ENCODE measurements around the gene IGSF3. TPM values are rescaled to one million over a fixed set of nuclear protein-coding genes. Genes with fewer than 3 reads are reported as not detected.

Gene IGSF3
- total RNA-seq, 1 experiment from 2014 or later = 32.4 TPM

DNA sequence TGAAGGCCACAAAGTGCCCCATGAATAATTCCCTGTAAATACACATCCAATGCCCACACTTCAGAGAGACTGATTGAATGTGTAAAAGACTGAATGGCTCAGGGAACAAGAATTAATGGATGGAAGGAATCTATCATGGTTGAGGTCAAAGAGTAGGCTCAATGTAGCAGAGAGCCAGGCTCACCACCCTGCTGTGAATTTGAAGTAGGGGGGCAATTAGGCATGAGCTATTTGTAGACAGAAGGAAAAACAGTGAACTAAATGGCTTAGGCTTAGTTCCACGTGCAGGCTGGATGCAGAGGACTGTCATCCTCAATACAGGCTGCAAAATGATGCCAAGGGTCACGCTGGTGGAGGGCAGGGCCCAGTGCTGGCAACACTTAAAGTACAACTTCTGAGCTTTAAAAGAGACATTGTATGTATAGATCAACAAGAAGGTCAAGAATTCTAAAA is 22.9 kb upstream of the IGSF3 start:
- ChIA-PET CTCF (interaction anchor here (3.1 kb wide), 1 partner anchor 18 kb away, joined by 15 read pairs; no protein-coding TSS in a partner anchor), POLR2A (no interaction called here)
- DNase-seq (ENCODE audit: low spot score) (no peak), ATAC-seq (no peak)
- H3K27ac Mint-ChIP-seq = no peak overlapping the region
- no peak overlapping the region for H3K4me3 Mint-ChIP-seq
- TF ChIP-seq, protein P1, sequence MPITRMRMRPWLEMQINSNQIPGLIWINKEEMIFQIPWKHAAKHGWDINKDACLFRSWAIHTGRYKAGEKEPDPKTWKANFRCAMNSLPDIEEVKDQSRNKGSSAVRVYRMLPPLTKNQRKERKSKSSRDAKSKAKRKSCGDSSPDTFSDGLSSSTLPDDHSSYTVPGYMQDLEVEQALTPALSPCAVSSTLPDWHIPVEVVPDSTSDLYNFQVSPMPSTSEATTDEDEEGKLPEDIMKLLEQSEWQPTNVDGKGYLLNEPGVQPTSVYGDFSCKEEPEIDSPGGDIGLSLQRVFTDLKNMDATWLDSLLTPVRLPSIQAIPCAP (CRISPR knock-in tag; IDR thresholded peaks at IDR 0.05) = no peak
- no peak for TF ChIP-seq SOX15 (CRISPR knock-in tag; IDR thresholded peaks at IDR 0.05)
- TF ChIP-seq CREM (CRISPR knock-in tag; IDR thresholded peaks at IDR 0.05) = no peak
- TF ChIP-seq NR2C2 (CRISPR knock-in tag; IDR thresholded peaks at IDR 0.05) = no peak
- TF ChIP-seq, protein P2, sequence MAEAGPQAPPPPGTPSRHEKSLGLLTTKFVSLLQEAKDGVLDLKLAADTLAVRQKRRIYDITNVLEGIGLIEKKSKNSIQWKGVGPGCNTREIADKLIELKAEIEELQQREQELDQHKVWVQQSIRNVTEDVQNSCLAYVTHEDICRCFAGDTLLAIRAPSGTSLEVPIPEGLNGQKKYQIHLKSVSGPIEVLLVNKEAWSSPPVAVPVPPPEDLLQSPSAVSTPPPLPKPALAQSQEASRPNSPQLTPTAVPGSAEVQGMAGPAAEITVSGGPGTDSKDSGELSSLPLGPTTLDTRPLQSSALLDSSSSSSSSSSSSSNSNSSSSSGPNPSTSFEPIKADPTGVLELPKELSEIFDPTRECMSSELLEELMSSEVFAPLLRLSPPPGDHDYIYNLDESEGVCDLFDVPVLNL (CRISPR knock-in tag; IDR thresholded peaks at IDR 0.05; ENCODE audit: borderline replicate concordance, low read depth) = no peak
- TF ChIP-seq OVOL2 (CRISPR knock-in tag; IDR thresholded peaks at IDR 0.05; ENCODE audit: borderline replicate concordance) = no peak
- TF ChIP-seq NFYB (CRISPR knock-in tag; conservative IDR thresholded peaks at IDR 0.05; ENCODE audit: low read depth) = no peak
- TF ChIP-seq, protein P3, sequence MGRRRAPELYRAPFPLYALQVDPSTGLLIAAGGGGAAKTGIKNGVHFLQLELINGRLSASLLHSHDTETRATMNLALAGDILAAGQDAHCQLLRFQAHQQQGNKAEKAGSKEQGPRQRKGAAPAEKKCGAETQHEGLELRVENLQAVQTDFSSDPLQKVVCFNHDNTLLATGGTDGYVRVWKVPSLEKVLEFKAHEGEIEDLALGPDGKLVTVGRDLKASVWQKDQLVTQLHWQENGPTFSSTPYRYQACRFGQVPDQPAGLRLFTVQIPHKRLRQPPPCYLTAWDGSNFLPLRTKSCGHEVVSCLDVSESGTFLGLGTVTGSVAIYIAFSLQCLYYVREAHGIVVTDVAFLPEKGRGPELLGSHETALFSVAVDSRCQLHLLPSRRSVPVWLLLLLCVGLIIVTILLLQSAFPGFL (CRISPR knock-in tag; IDR thresholded peaks at IDR 0.05; ENCODE audit: borderline replicate concordance) = no peak
- TF ChIP-seq ZNF671 (CRISPR knock-in tag; IDR thresholded peaks at IDR 0.05) = no peak
- TF ChIP-seq MXD4 (CRISPR knock-in tag; IDR thresholded peaks at IDR 0.05; ENCODE audit: borderline replicate concordance) = no peak
- TF ChIP-seq ZNF121 (CRISPR knock-in tag; IDR thresholded peaks at IDR 0.05) = no peak
- TF ChIP-seq HMGA2 (CRISPR knock-in tag; IDR thresholded peaks at IDR 0.05) = no peak
- TF ChIP-seq, protein P4, sequence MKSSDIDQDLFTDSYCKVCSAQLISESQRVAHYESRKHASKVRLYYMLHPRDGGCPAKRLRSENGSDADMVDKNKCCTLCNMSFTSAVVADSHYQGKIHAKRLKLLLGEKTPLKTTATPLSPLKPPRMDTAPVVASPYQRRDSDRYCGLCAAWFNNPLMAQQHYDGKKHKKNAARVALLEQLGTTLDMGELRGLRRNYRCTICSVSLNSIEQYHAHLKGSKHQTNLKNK (CRISPR knock-in tag; IDR thresholded peaks at IDR 0.05) = no peak
- no peak for TF ChIP-seq TCF7 (CRISPR knock-in tag; IDR thresholded peaks at IDR 0.05; ENCODE audit: low read depth)
- TF ChIP-seq, protein P5, sequence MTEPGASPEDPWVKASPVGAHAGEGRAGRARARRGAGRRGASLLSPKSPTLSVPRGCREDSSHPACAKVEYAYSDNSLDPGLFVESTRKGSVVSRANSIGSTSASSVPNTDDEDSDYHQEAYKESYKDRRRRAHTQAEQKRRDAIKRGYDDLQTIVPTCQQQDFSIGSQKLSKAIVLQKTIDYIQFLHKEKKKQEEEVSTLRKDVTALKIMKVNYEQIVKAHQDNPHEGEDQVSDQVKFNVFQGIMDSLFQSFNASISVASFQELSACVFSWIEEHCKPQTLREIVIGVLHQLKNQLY (CRISPR knock-in tag; IDR thresholded peaks at IDR 0.05) = no peak
- no peaks in the 10 kb centered on the region for H3K27me3 Mint-ChIP-seq (ENCODE audit: low read depth)
- H3K4me1 Mint-ChIP-seq = peaks cover 28% of the 10 kb centered on the region
- no peaks in the 10 kb centered on the region for H3K36me3 Mint-ChIP-seq
- 0 out of 2 replicates have a peak, but pooled peaks cover 3% of the 10 kb centered on the region for H3K9me3 Mint-ChIP-seq

DNA sequence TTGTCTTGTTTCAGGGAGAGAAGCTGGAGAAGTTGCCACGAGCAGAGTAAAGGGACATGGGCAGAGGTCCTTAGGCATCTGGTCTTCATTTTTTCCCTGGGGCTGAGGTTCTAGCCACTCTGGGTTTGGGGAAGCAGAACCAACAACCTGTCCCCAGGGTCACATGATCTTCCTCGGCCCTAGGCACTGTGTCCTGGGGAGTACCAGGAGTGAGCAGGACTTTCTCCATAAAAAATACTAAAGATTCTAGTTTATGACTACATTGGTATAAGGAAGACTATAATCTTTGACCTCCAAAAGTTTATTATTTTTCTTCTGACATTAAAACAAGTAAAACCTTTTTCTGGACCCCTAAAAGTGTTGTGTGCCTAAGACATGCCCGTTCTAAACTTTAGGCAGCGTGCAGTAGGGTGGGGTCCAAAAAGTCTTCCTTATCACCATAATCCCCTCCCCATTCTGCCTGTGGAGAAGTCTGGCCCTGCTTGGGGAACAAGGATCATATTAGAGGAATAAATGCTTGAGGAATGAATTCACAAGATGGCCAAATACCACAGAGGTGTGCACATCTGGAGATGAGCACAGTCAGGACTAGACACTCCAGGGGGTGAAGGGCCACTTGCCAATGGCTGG is 19.3 kb upstream of the IGSF3 start:
- no peak overlapping the region for H3K27ac Mint-ChIP-seq
- ChIA-PET POLR2A (no interaction called here), CTCF (no interaction called here)
- DNase-seq (ENCODE audit: low spot score) (no peak), ATAC-seq (no peak)
- H3K4me1 Mint-ChIP-seq = peaks cover 28% of the 10 kb centered on the region
- H3K9me3 Mint-ChIP-seq = peaks cover 4% of the 10 kb centered on the region; the same call in 1 of the 2 replicates
- no peaks in the 10 kb centered on the region for H3K27me3 Mint-ChIP-seq (ENCODE audit: low read depth)
- H3K36me3 Mint-ChIP-seq = no peaks in the 10 kb centered on the region
- no peak overlapping the region for H3K4me3 Mint-ChIP-seq
- TF ChIP-seq ZNF416 (CRISPR knock-in tag; IDR thresholded peaks at IDR 0.05) = no peak
- TF ChIP-seq, protein P6, sequence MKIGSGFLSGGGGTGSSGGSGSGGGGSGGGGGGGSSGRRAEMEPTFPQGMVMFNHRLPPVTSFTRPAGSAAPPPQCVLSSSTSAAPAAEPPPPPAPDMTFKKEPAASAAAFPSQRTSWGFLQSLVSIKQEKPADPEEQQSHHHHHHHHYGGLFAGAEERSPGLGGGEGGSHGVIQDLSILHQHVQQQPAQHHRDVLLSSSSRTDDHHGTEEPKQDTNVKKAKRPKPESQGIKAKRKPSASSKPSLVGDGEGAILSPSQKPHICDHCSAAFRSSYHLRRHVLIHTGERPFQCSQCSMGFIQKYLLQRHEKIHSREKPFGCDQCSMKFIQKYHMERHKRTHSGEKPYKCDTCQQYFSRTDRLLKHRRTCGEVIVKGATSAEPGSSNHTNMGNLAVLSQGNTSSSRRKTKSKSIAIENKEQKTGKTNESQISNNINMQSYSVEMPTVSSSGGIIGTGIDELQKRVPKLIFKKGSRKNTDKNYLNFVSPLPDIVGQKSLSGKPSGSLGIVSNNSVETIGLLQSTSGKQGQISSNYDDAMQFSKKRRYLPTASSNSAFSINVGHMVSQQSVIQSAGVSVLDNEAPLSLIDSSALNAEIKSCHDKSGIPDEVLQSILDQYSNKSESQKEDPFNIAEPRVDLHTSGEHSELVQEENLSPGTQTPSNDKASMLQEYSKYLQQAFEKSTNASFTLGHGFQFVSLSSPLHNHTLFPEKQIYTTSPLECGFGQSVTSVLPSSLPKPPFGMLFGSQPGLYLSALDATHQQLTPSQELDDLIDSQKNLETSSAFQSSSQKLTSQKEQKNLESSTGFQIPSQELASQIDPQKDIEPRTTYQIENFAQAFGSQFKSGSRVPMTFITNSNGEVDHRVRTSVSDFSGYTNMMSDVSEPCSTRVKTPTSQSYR (CRISPR knock-in tag; IDR thresholded peaks at IDR 0.05) = no peak
- TF ChIP-seq, protein P7, sequence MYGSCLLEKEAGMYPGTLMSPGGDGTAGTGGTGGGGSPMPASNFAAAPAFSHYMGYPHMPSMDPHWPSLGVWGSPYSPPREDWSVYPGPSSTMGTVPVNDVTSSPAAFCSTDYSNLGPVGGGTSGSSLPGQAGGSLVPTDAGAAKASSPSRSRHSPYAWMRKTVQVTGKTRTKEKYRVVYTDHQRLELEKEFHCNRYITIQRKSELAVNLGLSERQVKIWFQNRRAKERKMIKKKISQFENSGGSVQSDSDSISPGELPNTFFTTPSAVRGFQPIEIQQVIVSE (CRISPR knock-in tag; IDR thresholded peaks at IDR 0.05; ENCODE audit: borderline replicate concordance) = no peak
- TF ChIP-seq, protein P8, sequence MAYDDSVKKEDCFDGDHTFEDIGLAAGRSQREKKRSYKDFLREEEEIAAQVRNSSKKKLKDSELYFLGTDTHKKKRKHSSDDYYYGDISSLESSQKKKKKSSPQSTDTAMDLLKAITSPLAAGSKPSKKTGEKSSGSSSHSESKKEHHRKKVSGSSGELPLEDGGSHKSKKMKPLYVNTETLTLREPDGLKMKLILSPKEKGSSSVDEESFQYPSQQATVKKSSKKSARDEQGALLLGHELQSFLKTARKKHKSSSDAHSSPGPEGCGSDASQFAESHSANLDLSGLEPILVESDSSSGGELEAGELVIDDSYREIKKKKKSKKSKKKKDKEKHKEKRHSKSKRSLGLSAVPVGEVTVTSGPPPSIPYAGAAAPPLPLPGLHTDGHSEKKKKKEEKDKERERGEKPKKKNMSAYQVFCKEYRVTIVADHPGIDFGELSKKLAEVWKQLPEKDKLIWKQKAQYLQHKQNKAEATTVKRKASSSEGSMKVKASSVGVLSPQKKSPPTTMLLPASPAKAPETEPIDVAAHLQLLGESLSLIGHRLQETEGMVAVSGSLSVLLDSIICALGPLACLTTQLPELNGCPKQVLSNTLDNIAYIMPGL (CRISPR knock-in tag; IDR thresholded peaks at IDR 0.05) = no peak
- TF ChIP-seq, protein P9, sequence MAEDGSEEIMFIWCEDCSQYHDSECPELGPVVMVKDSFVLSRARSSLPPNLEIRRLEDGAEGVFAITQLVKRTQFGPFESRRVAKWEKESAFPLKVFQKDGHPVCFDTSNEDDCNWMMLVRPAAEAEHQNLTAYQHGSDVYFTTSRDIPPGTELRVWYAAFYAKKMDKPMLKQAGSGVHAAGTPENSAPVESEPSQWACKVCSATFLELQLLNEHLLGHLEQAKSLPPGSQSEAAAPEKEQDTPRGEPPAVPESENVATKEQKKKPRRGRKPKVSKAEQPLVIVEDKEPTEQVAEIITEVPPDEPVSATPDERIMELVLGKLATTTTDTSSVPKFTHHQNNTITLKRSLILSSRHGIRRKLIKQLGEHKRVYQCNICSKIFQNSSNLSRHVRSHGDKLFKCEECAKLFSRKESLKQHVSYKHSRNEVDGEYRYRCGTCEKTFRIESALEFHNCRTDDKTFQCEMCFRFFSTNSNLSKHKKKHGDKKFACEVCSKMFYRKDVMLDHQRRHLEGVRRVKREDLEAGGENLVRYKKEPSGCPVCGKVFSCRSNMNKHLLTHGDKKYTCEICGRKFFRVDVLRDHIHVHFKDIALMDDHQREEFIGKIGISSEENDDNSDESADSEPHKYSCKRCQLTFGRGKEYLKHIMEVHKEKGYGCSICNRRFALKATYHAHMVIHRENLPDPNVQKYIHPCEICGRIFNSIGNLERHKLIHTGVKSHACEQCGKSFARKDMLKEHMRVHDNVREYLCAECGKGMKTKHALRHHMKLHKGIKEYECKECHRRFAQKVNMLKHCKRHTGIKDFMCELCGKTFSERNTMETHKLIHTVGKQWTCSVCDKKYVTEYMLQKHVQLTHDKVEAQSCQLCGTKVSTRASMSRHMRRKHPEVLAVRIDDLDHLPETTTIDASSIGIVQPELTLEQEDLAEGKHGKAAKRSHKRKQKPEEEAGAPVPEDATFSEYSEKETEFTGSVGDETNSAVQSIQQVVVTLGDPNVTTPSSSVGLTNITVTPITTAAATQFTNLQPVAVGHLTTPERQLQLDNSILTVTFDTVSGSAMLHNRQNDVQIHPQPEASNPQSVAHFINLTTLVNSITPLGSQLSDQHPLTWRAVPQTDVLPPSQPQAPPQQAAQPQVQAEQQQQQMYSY (CRISPR knock-in tag; IDR thresholded peaks at IDR 0.05) = no peak

Measured in WTC11 (cell line).